WI38 (cell line): ENCODE results near the gene KMT2E.
"Not testable (repeated sequence)": the region's sequence is repeated elsewhere in the genome, so short reads cannot be mapped to it uniquely, and the experiment has no call there.

ENCODE experiments used
- H3K4me3 ChIP-seq: 2 replicates; pipeline ENCODE4 v1.5.1; 2011; ENCODE audit warnings: low read depth, mild to moderate bottlenecking, control low read depth, low read length
- TF ChIP-seq, protein P1 (sequence below): IDR thresholded peaks from 2 replicates; pipeline ENCODE4 v1.5.1; 2012; ENCODE audit warnings: low read depth, mild to moderate bottlenecking, control low read depth, low read length

The KMT2E gene

DNA sequence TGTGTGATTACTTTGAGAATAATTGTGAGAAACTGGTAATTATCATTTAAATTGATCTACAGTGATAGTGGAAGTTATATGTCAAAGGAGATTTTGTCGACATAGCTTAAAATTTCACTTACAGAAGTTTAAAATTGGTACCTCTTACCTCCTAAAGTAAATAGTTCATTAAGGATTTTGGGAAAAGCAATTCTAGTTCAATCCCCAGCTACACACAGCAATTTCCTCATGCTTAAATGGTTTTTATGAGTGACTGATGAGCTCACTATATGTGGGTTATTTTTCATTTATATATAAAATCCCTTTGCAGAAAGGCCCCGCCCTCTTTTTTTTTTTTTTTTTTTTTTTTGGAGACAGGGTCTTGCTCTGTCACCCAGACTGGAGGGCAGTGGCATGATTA is 12.7 kb downstream of the KMT2E start:
- no peak overlapping the region for H3K4me3 ChIP-seq
- TF ChIP-seq, protein P1, sequence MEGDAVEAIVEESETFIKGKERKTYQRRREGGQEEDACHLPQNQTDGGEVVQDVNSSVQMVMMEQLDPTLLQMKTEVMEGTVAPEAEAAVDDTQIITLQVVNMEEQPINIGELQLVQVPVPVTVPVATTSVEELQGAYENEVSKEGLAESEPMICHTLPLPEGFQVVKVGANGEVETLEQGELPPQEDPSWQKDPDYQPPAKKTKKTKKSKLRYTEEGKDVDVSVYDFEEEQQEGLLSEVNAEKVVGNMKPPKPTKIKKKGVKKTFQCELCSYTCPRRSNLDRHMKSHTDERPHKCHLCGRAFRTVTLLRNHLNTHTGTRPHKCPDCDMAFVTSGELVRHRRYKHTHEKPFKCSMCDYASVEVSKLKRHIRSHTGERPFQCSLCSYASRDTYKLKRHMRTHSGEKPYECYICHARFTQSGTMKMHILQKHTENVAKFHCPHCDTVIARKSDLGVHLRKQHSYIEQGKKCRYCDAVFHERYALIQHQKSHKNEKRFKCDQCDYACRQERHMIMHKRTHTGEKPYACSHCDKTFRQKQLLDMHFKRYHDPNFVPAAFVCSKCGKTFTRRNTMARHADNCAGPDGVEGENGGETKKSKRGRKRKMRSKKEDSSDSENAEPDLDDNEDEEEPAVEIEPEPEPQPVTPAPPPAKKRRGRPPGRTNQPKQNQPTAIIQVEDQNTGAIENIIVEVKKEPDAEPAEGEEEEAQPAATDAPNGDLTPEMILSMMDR, result no peak

DNA sequence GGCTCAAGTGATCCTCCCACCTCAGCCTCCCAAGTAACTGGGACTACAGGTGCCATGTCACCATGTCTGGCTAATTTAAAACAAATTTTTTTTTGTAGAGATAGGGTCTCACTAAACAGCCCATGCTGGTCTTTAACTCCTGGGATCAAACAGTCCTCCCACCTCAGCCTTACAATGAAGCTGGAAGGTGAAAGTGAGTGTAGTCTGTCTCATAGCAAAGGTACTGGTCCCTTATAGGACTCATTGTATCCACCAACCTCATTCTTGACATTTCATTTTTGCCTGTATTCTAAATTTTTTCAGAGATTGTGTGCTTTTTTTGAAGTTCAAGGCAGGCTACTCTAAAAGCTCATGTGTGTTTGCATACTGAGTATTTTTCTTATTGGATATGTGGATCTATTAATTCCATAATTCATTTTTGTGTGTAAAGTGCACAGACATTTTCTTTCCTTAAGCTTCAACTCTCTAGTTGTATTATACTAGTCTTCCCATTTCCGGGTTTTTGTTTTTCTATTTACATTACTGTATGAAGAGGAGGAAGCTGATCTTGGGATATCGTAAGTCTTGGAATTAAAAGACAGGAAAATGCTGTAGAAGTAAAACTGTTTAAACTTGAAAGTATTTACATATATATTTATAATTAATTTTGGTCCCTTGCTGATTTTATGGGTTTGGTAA is 13.3 kb downstream of the KMT2E start:
- TF ChIP-seq, protein P1, result no peak
- H3K4me3 ChIP-seq, result no peak overlapping the region

DNA sequence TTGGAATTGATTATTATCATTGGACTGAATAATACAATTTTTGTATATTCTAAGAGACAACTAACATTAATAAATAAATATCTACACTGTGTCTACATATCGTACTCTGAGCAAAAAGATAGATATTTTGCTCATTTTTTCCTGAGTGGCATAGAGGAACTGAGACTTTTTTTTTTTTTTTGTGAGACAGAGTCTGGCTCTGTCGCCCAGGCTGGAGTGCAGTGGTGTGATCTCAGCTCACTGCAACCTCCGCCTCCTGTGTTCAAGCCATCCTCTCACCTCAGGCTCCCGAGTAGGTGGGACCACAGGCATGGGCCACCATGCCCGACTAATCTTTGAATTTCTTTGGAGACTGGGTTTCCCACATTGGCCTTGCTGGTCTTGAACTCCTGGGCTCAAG is 14.0 kb downstream of the KMT2E start:
- TF ChIP-seq, protein P1, result no peak
- H3K4me3 ChIP-seq, result no peak overlapping the region

DNA sequence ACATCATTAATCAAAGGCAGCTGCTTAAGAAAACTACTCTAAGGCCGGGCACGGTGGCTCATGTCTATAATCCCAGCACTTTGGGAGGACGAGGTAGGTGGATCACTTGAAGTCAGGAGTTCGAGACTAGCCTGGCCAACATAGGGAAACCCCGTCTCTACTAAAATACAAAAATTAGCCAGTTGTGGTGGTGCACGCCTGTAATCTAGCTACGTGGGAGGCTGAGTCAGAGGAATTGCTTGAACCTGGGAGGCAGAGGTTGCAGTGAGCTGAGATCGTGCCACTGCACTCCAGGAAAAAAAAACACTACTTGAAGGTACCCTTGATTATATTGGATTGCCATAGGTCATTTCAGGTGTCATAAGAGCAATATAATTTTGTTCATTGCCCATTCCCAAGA is 14.9 kb downstream of the KMT2E start:
- not testable (repeated sequence) for H3K4me3 ChIP-seq

DNA sequence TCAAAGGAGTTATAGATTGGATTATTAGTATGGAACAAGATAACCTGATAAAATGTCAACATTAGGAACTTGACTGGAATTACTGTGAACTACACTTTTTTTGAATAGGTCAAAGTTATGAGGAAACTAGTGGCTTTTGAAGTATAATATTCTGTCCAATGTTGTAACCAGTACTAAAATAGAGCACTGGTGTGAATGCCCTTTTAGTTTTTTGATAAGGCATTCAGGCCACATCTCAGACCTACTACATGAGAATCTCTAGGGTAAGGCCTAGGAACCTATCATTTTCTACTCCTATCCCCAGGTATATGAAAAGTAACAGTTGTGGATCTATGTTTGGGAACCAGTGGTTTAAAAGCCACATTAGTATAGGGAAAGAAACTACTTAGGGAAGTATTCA is 16.4 kb downstream of the KMT2E start:
- TF ChIP-seq, protein P1, result no peak
- no peak overlapping the region for H3K4me3 ChIP-seq

DNA sequence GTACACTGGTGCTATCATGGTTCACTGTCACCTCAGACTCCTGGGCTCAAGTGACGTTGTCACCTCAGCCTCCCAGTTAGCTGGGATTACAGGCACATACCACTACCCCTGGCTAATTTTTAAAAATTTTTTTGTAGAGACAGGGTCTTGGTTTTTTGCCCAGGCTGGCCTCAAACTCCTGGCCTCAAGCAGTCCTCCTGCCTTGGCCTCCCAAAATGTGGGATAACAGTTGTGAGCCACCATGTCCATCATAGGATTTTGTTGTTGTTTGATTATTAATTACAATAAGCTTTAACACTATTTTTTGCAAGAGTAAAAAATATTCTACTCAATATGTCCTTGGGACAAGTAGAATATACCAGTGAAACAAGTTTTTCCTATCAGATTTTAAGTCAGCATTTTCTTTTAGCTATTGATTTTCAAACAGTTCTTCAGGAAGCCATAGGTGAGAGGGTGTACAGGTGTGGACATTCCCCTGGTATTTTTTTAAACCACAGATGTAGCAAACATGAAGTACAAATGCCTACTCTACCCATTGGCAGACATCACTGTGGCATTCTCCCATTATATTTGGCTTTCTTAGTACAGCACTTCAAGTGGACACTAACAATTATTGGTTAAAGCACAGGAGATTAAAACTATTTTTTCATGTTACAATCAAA is 18.7 kb downstream of the KMT2E start:
- no peak overlapping the region for H3K4me3 ChIP-seq
- TF ChIP-seq, protein P1, result no peak

DNA sequence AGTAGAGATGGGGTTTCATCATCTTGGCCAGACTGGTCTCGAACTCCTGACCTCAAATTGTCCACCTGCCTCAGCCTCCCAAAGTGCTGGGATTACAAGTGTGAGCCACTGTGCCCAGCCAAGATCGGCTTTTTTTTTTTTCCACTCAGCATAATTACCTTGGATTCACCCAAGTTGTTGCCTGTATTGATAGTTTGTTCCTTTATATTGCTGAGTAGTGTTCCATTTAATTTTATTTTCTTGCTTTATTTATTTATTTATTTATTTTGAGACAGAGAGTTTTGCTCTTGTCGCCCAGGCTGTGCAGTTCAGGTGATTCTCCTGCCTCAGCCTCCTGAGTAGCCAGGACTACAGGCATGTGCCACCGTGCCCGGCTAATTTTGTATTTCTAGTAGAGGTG is 21.3 kb downstream of the KMT2E start:
- TF ChIP-seq, protein P1, result no peak
- no peak overlapping the region for H3K4me3 ChIP-seq
